H1 (cell line): ENCODE data around the gene PCNP. TPM values are rescaled to one million over a fixed set of nuclear protein-coding genes. Genes with fewer than 3 reads are reported as not detected.
A peak's percentile ranks its signal among the peaks of the same experiment; 100 is the strongest.

Experiments used
- CHD1 ChIP-seq: IDR thresholded peaks from 2 replicates; pipeline ENCODE4 v1.6.1; 2012; ENCODE audit warnings: low read depth, low read length, improper control_type of control experiment
- EP300 ChIP-seq, 2 experiments: IDR thresholded peaks; 1 replicate in 1 of 2; 2 replicates in 1 of 2; pipeline ENCODE4 v1.6.1; 2011 to 2012; ENCODE audit warnings: low read depth in 2 of 2, low read length in 2 of 2, mild to moderate bottlenecking in 2 of 2, borderline replicate concordance in 1 of 2, inconsistent platforms in 1 of 2, moderate library complexity in 1 of 2
- RBBP5 ChIP-seq: IDR thresholded peaks from 2 replicates; pipeline ENCODE4 v1.7.1; 2012; ENCODE audit warnings: low read depth, mild to moderate bottlenecking, inconsistent platforms, low read length, moderate library complexity, borderline replicate concordance
- SP1 ChIP-seq: IDR thresholded peaks from 2 replicates; pipeline ENCODE4 v1.6.1; 2011; ENCODE audit warnings: low read depth, low read length
- polyA plus RNA-seq, 7 experiments: library from polyadenylated mRNA; depleted of rRNA in 3 of 7; stranded (reverse) in 5 of 7; unstranded in 2 of 7; fragments of >200 nt in 5 of 7; fragments of 200-250 nt in 2 of 7; gene quantifications; 1 replicate in 5 of 7; 2 replicates in 1 of 7; 4 replicates in 1 of 7; pipeline versions ENCODE4 v1.2.1 to v1.2.3, GENCODE V29; 2011 to 2013; ENCODE audit warnings: missing spikeins in 2 of 7, mixed read lengths in 2 of 7
- total RNA-seq: library from RNA; stranded (reverse); fragmentation: NEBNext Ultra II Directional; extraction: Animal tissue kit (Norgen Biotek cat#: 25700); gene quantifications from 2 replicates; pipeline ENCODE4 v1.2.1, GENCODE V29; 2021

Gene PCNP
- total and polyA plus RNA-seq, 2 of the 8 experiments (the other 6 are each of a cell fraction or from before 2014, with no cell fraction given), result 29.1 to 192 TPM

DNA sequence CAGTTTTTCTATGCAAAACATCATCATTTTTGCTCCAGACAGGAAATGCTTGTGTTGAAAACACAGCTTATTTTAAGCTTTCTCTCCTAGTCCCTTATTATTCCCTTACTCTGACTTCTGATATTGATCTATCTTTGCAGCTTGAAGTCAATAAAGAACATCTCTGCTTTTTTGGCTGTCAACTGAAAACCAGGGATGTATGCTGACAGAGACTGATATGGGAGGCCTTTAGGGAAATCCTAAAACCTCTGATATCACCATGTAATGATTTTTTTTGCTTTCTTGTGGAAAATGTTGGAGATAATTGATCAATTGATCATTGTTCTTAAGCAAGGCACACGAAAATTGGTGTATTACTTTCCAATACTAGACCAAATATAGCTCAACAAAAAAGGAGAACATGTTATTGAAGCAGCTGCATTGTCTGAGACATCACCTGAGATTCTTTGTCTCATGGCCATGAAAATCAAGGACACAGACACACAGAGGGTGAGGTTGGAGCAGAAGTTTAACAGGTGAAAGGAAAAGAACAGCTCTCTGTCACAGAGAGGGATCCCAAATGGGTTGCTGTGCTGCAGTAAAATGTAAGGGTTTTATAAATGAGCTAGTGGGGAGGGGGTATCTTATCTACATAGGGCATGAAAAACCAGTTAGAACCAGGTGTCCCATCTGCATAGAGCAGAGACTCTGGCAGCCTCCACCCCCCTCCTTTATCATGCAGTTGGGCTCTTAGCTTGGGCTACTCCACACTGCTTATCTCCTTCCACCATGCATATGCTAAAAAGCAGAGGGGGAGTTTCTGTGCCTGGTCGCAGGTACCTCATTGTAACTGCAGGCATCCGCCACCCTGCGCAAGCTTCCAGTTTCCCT, 43.9 kb upstream of the PCNP start (continued):
- TF ChIP-seq RBBP5, result peak; percentile 71; the same call in 1 of the 2 replicates
- TF ChIP-seq SP1, result peak; percentile 88
- TF ChIP-seq EP300 (IDR thresholded peaks at IDR 0.05; ENCODE audit: borderline replicate concordance in 1 of 2, low read depth in 2 of 2, low read length in 2 of 2), result peak in 1 of 2 experiments; percentile 50; a peak in 1 of 3 replicates
- no peak for TF ChIP-seq CHD1
- TF ChIP-seq, all 59 proteins: peak for 20
